HUDEP-2 (cell line): ENCODE measurements around the gene TMTC1.

Experiments used
- DNase-seq, 76 experiments: peaks; one replicate each; lab custom pipeline; 2025; ENCODE audit not compliant: unreplicated experiment in 76 of 76; lab: John Stamatoyannopoulos, UW

TMTC1 gene

GRCh38 chr12:29714966-29715365 lies 68.8 kb downstream of the TMTC1 start:
- no peak for DNase-seq

DNA sequence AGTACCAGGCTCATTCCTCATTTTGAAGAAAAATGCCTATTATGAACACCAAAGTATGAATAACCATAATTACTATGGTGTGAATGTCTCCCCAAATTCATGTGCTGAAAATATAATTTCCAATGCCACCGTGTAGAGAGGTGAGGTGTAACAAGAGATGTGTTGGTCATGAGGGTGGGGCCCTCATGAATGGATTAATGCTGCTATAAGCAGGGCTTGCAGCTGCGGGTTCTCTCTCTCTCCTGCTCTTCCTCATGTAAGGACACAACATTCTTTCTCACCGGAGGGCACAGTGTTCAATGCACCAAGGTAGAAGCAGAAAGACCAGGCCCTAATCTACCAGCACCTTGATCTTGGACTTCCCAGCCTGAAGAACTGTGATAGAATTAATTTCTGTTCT lies 70.0 kb downstream of the TMTC1 start:
- DNase-seq: no peak

GRCh38 chr12:29711381-29711780 lies 72.4 kb downstream of the TMTC1 start:
- no peak for DNase-seq

DNA sequence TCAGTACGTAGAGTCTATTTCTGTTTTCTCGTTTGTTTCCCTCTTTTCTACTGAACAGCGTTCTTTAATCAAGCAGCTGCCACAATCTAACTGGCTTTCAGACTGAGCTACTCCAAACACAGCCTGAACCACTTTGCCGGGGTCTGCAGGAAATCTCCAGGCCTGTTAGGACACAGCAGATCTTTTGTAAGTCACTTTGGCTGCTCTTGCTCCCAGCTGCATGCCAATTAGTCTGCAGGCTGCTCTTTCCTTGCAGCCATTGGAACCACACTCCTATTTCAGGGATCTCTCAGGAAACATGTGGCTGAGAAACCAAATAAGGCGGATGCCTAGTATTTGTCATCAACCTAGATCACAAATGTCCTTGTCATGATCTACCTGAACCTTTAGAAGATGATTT lies 73.6 kb downstream of the TMTC1 start:
- no peak for DNase-seq

DNA sequence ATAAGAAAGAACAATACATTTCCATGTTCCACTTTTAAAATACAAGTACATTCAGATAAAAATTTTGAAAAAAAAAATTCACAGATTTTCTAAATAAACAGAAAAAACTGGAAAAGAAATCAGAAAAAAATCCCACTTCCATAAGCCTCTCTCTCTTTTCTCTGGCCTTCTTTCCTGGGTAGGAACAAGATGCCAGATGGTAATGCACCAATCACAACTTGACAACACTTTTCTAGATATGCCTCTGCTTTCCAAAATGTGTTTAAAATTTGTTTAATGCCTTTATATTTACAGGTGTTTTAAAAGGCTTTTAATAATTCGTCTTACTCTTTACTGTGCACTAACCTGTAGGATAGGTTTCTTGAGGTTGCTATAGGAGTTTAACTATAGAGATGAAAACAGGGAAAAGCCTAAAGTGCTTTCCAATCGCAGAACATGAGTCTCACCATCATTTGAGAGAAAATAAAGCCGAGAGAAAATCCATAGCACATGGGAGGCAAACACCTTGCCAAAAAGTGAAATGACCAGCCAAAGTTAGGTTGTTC lies 74.2 kb downstream of the TMTC1 start:
- DNase-seq: no peak

- no peak for DNase-seq
Observed at GRCh38 chr12:29709054-29709453, 74.7 kb downstream of the TMTC1 start.

GRCh38 chr12:29707846-29708245 lies 75.9 kb downstream of the TMTC1 start:
- no peak for DNase-seq

DNA sequence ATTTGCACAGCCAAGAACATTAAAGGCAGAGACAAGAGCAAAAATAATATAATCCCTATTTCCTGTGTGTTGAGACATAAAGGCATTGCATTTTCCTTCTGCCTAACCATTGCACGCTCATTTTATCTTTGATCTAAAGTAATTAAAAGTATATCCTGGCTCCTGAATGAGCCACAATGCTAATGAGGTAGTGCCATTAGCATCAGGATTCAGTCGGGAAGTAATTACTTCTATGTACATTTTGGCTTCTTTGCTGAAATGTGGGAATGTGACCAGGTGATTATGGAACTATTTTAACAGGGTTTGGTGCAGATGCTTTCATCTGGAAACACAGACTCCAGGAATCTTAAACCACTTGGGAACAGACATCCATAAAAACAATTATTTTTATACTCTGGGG lies 77.4 kb downstream of the TMTC1 start:
- no peak for DNase-seq

GRCh38 chr12:29703528-29703927 lies 80.2 kb downstream of the TMTC1 start:
- DNase-seq: no peak

DNA sequence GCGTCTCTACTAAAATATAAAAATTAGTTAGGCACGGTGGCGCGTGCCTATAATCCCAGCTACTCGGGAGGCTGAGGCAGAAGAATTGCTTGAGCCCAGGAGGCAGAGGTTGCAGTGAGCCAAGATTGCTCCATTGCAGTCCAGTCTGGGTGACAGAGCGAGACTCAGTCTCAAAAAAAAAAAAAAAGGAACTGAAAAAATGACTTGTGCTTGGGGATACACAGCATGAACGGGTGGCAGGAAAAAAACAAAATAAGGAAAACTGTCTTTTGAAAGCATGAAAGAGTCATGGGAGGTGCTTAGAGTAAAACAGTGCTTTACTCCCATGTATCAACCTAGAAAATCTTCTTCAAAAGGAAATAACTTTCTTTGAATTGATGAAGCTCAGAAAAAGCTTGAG lies 80.8 kb downstream of the TMTC1 start:
- DNase-seq: no peak

GRCh38 chr12:29702222-29702621 lies 81.5 kb downstream of the TMTC1 start:
- DNase-seq: no peak

GRCh38 chr12:29700761-29701481 lies 82.8 kb downstream of the TMTC1 start:
- DNase-seq: no peak

DNA sequence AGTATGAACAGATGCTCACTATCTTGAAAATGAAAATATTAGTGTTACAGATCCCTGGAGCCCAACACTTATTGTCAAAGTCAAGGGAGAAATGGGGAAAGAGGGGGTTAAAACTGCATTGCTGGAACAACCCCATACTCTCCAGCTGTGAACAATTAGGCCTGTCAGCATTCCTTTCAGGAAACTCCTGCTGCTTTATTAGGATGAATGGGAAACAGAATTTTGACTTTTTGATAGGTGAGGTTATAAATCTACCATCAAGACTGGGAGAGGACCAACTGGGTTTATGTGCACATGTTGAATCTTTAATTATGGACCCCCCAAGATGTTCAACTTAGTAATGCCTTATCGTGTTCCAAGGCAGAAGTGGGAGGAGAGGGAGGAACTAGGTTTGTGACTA lies 85.0 kb downstream of the TMTC1 start:
- no peak for DNase-seq

- no peak for DNase-seq
Observed at GRCh38 chr12:29695800-29696199, 87.9 kb downstream of the TMTC1 start.

GRCh38 chr12:29695026-29695425 lies 88.7 kb downstream of the TMTC1 start:
- DNase-seq: no peak

GRCh38 chr12:29694002-29694401 lies 89.7 kb downstream of the TMTC1 start:
- no peak for DNase-seq

DNA sequence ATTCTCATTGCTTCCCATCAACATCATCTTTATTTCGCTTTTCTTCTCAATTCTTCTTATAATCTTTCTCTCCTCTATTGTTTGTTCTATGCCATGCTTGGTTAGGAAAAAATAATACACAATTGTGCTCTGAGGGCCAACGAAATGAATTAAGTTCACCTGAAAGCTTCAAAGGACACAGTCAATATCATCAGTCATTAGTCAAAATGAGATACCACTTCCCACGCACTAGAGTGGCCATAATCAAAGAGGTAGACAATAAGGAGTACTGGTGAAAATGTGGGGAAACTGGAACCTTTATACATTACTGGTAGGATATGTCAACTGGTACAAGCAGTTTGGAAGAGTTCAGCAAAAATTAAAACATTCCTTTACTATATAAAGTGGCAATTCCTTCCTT lies 91.5 kb downstream of the TMTC1 start:
- no peak for DNase-seq

DNA sequence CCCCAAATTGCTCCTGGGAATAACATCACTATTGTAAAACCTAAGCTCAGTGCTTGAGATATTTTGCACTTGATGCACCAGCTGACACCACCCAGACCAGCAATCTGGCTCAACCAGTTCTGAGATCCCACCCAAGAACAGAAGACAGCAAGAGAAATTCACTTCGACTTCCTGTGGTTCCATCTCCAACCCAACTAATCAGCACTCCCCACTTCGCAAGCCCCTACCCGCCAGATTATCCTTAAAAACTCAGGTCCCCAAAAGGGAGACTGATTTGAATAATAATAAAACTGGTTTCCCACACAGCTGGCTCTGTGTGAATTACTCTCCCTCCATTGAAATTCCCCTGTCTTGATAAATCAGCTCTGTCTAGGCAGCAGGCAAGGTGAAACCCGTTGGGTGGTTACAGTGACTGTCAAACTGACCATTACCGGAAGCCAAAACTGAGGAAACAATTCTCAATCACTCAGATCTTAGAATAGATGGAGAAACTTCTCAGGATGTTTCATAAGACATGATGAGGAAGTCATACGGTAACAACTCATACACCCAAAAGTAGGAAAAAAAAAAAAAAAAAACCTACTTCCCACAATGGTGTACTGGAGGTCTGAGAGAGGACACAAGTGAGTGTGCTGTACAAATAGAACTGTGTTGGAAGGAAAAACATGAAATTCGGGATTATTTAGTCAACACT lies 92.4 kb downstream of the TMTC1 start:
- no peak for DNase-seq

- no peak for DNase-seq
Observed at GRCh38 chr12:29690728-29691127, 93.0 kb downstream of the TMTC1 start.

- no peak for DNase-seq
Observed at GRCh38 chr12:29688914-29689313, 94.8 kb downstream of the TMTC1 start.

GRCh38 chr12:29682088-29682487 lies 101.7 kb downstream of the TMTC1 start:
- no peak for DNase-seq

DNA sequence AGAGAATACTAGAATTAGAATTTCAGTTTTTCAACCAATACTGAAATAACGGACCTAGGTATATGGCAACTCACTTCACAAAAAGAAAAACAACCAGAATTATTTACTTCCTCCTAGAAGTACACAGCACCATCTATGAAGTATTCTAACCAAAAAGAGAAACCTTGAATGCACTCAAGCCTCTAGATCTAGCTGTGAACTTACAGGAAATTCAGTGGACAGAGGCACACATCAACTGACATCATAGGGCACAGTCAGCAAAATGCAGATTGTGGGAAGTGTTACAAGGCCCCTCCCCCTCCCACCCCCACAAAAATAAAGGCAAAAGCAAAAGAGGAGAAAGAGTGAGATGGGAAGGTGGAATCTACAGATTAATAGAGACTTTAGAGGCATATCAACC lies 102.4 kb downstream of the TMTC1 start:
- no peak for DNase-seq
